GM19193 (cell line): ENCODE measurements around the gene SUPT3H.

Source experiments
- POLR2A ChIP-seq: IDR thresholded peaks from 4 replicates; pipeline ENCODE4 v1.6.1; 2011; ENCODE audit not compliant: insufficient read depth, insufficient read length; ENCODE audit errors: extremely low read depth

Gene SUPT3H

DNA sequence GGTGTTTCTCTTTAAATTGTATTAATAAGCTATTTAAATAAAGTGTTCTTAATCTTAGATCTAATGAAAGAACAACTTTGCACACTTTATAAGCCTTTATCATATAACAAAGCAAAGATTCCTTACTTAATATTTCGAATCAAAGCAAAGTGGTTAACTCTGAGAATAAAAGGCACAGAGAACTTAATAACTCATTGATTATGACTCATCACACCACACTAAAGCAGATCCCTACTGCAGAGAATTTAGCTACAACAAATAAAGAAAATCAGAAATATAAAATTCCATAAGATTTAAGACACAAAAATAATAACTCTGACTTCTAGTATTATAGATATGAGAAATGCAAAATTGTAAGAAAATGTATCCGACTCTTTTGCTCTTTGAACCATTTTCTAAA is 185.2 kb downstream of the SUPT3H start:
- TF ChIP-seq POLR2A: no peak

GRCh38 chr6:45191414-45191813 is 186.3 kb downstream of the SUPT3H start:
- no peak for TF ChIP-seq POLR2A

GRCh38 chr6:45187836-45188235 is 189.9 kb downstream of the SUPT3H start:
- TF ChIP-seq POLR2A: no peak

DNA sequence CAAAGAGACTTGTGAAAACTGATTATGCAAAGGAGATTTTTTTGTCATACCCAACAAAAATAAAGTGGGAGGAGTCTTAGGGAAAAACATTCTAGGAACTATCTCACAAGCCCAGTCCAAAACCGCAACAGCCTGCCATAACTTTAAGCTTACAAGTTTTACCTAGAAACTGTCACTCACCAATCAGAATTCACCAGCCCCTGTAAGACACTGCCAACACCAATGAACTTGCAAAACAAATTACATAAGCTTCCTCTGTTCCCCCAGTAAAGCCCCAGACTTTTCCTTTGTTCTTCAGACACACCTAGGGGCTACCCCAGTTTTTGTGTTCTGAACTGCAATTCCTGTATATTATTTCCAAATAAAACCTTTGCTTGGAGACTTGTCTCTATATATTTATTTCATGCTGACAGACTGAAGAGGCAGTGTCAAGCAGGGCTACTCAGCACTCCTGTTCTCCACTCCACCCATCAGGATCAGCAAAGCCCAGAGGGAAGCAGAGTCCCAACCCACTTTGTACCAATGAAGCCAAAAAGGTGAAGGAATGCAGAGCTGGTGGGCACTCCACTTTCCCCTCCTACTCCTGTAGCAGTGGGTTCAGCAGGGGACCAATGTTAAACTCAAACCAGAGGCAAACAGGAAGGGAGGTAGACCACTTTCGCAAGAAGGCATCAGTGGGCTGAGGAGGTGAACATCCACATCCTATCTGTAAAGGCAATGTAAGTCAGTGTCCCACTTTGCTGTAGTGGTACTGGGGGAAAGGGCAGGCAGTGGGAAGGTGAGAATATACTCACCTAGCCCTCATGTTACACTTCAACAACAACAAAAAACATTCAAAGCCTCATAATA is 192.1 kb downstream of the SUPT3H start:
- no peak for TF ChIP-seq POLR2A

GRCh38 chr6:45184937-45185336 is 192.8 kb downstream of the SUPT3H start:
- TF ChIP-seq POLR2A: no peak

GRCh38 chr6:45184040-45184439 is 193.7 kb downstream of the SUPT3H start:
- no peak for TF ChIP-seq POLR2A

DNA sequence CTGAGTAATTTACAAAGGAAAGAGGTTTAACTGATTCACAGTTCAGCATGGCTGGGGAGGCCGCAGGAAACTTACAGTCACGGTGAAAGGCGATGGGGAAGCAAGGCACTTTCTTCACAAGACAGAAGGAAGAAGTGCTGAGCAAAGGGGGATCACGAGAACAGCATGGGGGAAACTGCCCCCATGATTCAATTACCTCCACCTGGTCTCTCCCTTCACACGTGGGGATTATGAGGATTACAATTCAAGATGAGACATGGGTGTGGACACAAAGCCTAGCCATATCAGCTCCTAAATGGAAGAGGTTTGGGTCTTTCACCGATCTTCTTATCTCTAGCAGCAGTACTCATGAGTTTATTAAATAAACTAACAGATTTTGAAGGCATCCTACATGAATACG is 202.5 kb downstream of the SUPT3H start:
- no peak for TF ChIP-seq POLR2A

DNA sequence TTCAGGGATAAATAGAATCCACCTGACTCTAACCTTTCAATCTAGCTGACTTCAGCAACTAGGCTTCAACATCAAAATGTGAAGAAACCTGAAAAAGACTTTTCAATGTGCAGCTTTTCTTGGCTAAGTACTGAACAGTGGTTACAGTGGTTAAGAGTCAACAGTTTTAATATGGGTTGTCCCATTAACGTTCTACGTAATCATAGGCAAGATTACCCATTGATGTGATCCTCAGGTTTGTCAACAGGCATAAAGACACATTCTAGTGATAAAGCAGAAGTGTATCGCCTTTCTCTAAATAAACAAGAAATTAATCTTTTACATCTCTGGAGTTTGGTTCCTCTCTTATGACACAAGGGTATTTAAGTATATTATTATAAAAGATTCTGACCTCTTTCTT is 203.7 kb downstream of the SUPT3H start:
- TF ChIP-seq POLR2A: no peak

DNA sequence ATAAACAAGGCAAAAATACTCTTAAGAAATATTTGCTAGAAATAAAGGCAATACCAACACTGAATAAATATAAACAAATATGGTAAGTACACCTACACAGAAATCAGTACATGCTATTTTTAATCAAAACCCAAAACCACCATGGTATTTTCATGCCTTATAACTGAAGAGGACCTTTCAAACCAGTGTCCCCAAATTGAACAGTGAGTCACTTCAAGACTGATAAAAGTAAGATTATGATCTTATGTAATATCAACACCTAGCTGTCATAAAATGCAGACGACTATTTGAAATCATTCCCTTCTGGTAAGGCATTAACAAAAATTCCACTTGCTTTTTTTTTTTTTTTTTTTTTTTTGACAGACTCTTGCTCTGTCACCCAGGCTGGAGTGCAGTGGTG is 206.4 kb downstream of the SUPT3H start:
- TF ChIP-seq POLR2A: no peak

DNA sequence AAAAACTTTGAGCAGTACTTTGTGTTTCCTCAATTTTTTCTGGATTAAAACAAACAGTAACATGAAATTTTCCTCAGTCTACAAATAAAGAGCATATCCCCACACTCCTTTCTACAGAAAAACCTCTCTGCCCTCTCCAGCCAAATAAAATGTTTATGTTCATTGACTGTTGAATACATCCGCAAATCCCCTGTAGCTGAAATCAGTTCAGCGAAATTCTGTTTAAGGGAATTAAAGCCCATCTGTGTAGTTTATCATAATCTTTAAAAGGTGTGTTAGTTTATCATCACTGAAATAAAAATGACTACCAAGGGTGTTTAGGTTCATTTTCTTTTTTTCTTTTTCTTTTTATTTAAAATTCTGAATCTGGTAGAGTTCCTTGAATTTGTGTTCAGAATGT is 207.4 kb downstream of the SUPT3H start:
- TF ChIP-seq POLR2A: no peak

DNA sequence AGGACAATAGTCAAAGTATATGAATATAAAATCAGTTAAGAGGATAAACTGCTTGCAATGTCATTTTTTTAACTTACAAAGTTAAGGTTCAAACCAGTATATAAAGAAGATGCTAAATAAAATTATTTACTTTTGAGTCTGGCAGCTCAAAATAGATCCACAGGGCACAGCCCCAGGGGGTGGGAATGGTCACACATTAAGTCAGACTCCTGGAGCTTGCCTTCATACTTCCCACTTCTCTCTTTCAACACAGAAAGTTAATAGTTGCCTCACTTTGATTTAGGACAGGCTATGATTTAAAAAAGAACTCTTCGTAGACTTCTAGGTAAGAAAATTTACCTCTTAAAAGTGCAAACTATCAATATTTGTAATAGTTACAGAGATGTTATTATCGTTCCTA is 207.9 kb downstream of the SUPT3H start:
- no peak for TF ChIP-seq POLR2A

GRCh38 chr6:45163952-45164766 is 213.6 kb downstream of the SUPT3H start:
- no peak for TF ChIP-seq POLR2A

- TF ChIP-seq POLR2A: no peak
Measured at GRCh38 chr6:45160305-45160704, 217.4 kb downstream of the SUPT3H start.

GRCh38 chr6:45156075-45156474 is 221.7 kb downstream of the SUPT3H start:
- no peak for TF ChIP-seq POLR2A

DNA sequence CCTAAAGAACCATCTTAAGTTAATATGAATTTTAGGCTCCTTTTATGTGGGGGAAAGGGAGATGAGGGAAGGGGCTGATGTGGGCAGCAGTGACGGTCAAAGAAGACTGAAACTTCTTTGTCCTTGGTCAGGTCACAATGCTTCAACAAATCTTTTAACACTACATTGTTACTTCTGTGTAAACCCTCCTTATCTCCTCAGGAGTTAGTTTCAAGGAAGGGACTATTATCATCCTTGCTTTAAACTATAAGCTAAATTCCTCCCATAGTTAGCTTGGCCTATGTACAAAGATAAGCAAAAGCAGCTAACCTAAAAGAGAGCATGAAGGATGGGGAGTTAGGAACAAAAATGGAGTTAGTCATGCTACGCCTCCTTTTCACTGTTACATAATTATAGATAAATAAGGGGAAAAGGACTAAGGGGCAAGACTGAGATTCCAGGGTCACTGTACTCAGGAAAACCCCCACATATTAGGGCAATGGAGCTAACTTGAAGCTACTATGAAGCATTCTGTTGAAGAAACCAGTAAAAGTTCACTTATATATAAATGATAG is 222.3 kb downstream of the SUPT3H start:
- TF ChIP-seq POLR2A: no peak

- no peak for TF ChIP-seq POLR2A
Measured at GRCh38 chr6:45154679-45155078, 223.1 kb downstream of the SUPT3H start.
